NCI-H146 treated with DMSO at 0.1 percent for 48 hours (cell line): Measurements from ENCODE around the gene TMEM273.

ENCODE experiments used
- DNase-seq: peaks from one replicate; lab custom pipeline; 2025; ENCODE audit not compliant: unreplicated experiment; lab: John Stamatoyannopoulos, UW

Gene TMEM273

DNA sequence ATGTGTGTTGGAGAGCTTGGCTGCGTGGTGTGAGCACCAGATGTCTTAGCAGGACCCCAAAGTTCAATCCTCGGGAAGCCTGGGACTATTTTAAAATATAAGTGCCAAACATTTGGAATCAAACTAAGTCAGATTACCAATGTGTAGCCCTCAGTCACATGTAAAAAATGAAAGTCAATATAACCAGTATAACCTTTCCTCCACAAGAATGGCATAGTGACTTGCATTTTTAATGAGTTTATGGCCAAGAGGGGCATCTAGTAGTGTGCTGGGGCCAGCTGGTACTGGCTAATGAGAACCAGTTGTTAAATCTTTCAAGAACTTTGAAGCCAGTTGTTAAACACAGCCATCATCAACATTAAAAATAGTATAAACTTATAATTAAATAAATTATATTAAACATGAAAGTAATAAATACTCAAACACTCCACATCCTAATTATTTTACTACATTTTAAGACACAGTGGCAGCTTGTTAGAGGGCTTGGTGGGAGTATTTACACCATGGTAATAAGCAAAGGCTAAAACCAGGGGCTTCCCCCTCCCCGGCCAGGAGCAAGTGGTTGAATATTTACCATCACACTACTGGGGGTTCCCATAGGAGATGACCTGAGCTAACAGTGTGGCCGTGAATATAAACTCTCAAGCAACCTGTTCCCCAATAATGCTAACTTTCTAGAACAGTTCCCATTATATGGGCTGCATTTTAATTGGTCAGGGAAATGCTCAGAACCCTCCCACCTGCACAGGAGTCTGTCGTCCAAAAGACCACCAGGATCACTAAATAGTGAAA lies 46.5 kb downstream of the TMEM273 start:
- no peak for DNase-seq

DNA sequence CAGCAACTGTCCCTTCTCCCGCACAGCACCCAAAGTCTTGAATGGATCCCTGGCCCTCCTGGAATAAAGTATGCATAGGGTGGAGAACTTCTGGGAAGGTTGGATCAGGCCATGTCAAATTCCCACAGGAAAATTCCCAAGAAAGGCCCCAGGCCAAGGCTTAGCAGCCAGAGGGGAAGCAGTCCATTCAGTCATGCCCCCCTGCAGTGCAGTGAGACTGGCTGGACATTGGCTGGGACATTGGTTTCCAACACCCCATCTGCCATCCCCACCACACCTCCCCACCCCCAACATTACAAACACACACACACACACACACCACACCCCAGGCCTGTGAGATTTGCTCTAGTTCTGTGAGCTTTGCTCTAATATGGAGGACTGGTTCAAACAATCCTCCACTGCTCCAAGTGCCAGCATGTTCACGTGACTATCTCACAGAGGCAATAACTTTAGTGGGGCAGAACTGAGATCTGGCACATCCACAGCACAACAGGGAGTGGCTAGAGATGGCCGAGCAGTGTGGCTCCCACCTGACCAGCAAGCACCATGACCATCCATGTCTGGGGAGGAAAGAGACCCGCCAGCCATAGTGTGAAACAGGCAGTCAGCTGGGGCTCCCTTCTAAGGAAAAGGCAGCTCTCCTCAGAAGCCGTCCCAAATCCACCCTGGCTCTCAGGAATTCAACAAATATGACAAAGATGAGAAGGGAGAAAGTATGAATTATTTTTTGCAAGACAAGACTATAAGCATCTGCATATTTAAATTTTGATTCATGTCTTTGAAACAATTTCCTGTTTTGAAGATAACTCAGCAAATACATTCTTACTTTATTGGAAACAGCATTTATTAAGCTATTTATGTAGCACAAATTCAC lies 47.6 kb downstream of the TMEM273 start:
- DNase-seq: no peak

DNA sequence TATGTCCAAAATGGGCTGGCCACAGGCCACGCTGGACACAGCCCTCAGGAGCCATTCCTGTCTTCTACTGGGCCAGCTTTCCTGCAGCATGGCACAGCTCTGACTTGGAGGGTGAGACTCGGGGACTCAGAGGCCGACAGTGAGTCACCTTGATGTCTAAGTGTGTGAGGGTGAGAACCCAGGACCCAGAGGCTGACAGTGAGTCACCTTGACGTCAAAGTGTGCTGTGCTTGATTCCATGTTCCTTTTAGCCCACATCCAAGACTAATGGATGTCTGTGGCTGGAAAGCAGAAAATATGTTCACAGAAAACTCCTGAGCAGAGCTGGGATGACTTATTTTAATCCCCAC lies 48.4 kb downstream of the TMEM273 start:
- no peak for DNase-seq

DNA sequence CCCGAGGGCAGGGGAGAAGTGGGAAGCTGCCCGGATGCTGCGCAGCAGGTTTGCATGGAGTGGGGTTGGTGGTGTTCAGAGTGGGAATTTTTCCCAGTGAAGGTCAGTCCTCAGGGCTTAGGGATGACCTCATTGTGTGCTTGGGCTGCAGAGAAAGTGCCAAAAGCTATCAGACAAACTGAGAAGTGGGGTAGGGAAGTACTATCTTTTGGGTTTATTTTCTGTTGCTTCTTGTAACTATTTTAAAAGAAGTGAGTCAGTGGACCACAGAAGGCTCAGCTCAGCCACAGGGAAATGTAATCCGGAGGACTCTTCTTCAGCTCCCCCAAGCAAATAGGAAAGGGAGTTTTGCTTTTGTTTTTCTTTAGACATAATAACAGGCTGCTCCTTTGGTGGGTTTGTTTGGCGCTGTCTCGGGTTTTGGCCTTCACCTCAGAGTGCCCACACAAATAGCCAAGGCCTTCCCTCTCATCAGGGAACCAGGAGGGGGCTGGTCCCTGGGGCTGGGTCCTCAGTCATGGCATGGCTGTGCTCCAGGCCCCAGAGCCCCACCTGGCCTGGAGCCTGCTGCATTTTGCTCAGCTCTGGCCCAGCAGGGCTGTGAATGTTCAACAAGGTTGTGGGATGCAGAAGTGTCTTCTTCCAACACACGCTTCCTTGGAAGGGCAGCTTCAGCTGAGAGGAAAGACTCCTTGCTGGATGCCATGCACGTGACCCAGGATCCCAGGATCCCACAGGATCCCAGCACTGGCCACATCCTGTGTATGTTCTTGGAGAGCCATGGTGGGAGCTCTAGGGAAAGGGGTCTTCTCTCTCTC lies 49.0 kb downstream of the TMEM273 start:
- DNase-seq: no peak

DNA sequence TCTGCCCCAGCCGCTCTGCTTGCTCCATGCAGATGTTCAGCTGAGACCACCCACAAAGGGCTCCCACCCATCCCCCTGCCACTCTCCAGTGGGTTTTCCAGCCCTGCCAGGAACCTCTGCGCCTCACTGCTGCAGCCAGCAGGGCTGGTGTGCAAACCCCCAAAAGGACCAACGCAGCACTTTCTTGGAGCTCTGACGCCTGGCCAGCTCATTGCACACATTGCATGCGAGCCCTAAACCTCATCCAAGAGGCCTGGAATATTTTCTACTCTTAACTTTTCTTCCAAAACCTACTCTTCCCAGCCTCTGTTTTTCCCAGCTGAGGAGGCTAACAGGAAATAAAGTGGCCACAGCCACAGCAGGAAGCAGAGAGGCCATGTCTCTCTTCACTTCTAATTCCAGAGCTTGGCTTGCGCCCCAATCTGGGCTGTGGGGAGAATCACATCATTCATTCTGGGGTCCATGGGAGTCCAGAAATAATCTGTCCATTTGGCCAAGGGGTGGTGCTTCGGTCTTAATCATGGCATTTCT lies 49.8 kb downstream of the TMEM273 start:
- no peak for DNase-seq

DNA sequence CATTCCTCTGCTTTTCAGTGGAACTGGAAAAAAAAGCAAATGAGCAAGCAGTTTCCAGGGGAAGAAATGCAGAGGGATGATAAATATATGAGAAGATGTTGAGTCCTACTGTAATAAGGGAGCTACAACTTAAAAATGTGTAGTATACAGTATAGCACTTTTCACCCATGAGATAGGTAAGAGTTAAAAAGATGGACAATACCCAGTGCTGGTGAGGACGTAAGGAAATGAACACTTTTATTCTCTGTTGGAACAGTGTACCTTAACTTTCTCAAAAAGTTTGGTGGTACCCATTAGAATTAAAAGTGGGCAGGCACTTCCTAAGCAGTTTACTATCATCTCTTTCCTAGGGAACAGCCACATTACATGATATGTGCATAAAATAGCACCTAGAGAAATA lies 51.7 kb downstream of the TMEM273 start:
- no peak for DNase-seq

DNA sequence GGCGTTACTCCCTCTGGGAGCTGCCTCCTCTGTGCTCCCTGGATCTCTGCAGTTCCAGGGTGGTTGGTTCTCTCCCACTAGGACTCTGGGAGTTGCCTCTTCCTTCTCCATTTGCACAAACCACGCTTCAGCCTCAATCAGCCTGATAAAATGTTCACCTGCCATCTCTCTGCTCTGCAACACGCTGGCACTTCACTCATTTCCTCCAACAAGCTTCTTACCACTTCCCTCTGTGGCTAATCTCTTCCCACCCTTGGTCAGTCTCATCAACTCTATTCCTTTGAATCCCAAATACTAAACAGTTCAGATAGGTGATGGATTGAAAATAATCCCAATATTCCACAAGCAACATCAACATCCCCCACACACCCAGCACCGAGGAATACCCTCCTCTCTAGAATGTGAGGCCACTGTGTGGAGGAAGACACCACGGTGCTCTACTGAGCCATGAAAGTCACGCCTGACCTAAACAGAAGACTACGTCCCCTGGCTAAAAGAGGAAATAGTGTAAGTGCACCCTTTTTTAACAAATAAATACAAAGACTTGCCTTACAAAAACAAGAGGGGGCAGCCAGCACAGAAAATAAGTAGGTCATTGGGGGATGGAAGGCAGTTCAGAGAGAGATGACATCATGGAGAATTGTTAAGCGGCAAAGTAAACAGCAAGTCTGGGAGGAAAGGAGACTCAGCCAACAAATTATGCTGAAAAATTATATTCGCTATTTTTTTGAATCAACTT lies 52.4 kb downstream of the TMEM273 start:
- no peak for DNase-seq

DNA sequence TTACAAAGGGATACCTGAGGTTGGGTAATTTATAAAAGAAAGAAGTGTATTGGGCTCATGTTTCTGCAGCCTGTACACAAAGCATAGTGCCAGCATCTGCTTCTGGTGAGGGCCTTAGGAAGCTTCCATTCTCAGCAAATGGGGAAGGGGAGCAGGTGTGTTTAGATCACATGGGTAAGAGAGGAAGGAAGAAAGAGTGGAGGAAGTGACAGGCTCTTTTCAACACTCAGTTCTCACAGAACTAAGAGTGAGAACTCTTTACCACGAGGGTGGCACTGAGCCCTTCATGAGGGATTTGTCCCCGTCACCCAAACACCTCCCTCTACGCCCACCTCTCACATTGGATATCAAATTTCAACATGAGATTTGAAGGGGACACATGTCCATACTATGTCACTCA lies 53.9 kb downstream of the TMEM273 start:
- no peak for DNase-seq

DNA sequence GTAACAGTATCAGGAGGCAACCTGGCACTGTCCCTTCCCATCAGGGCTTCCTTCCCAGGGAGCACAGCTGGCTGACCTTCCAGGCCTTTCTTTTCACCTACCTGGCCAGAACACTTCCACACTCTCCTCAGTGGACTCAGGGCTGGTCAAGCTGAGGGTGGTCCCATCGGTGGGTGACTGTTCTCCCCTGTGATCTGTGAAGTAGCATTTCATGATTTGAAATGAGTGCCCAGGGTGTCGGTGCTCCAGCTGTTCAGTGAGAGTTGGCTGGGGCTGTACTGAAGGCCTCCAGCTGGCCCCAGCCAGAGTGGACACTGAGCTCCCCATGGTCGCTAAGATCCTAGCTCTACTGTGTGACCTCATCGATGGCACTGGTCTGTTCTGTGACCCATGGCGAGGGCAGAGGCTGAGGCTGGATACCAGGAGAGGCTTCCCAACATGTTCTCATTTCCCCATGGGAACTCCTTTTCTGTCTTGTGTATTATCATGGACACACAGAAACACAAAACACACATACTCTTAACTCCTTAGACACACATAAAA lies 54.4 kb downstream of the TMEM273 start, which contains the start of gene FAM170B:
TSS of gene FAM170B (minus strand) at position 316 of the 543 bp plus-strand sequence. CDS start at position 213, 103 bp downstream.
- DNase-seq: no peak

DNA sequence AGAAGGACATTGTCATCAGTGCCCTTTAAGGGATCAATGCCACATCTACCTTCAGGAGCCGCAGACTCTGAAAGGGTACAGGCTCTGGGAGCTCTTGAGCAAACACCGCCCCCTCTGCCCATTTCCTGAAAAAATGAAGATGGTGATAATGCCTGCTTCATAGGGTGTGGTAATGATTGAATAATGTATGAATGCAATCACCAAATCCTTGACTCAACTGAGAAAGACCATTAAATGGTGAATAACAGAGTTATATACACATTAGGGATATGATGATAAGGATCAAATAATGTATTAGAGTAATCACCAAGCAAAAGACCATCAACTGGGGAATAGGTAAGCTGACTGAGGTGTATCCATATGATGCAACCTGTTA lies 55.8 kb downstream of the TMEM273 start:
- DNase-seq: no peak

DNA sequence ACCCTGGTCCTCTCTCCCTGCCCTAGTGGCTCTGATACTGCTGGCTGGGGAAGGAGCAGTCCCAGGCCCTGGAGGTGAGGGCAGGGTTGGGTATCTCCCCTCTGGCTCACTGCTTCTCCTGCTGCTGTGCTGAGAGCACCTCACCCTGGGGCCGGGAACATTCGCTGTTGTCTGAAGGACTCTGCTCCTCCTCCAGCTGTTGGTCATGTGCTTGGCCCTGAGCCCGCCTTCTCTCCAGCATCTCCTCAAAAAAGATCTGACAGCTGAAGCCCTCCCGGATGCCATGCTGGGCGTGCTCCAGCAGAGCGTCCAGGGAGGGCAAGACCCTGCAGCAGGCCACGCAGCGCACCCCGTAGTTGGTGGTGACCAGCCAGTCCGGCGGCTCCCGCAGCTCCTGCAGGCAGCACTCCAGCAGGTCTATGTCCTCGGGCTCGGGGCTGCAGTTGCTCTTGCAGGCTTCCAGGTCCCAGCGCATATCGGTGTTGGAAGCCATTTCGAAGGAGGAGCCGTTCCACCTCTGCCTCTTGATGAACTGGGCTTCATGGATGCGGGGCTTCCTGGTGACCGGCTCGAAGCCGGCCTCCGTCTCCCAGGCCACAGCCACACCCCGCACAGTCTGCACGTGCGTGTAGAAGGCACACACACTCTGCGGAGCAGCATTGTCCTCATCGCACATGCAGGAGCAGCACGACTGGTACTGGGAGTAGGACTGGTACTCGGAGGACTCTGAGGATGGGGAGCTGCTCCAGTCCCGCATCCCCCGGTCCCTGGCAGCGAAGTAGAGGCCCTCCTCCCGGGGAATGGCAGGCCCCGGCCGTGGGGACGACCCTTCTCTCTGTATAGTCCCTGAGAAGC lies 56.5 kb downstream of the TMEM273 start:
- no peak for DNase-seq

DNA sequence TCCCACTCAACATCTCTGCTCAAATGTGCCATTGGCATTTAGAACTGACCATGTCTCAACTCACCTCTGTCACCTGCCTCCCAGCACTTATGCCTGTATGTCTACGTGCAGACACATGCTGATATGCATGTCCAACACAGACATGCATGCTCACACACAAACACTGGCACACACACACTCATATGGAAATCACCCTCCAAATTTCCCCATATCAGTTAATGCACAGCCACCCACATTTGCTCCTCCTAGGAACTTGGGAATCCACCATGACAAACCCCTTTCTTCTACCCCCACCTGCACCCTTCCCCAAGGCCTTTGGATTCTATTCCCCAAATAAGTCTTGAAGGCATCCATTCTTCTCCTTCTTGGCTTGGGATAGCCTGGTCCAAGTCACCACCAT lies 58.8 kb downstream of the TMEM273 start:
- no peak for DNase-seq

DNA sequence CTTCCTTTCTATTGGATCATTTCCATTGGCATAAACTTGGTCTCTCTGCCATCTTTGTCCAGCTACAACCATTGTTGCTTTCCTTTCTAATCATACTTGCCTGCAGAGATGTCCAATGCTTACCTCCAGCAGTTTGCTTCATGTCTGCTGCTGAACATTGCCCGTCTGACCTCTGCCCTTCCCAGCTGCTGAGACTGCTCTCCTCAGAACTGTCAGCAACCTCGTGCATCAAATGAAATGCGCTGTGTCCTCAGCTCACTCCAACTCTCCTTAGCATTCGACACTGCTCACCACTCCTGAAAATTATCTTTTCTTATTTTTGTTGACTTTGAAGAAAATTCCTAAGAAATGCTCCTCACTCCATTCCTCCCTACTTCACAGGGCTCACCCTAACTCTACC lies 59.3 kb downstream of the TMEM273 start:
- no peak for DNase-seq

DNA sequence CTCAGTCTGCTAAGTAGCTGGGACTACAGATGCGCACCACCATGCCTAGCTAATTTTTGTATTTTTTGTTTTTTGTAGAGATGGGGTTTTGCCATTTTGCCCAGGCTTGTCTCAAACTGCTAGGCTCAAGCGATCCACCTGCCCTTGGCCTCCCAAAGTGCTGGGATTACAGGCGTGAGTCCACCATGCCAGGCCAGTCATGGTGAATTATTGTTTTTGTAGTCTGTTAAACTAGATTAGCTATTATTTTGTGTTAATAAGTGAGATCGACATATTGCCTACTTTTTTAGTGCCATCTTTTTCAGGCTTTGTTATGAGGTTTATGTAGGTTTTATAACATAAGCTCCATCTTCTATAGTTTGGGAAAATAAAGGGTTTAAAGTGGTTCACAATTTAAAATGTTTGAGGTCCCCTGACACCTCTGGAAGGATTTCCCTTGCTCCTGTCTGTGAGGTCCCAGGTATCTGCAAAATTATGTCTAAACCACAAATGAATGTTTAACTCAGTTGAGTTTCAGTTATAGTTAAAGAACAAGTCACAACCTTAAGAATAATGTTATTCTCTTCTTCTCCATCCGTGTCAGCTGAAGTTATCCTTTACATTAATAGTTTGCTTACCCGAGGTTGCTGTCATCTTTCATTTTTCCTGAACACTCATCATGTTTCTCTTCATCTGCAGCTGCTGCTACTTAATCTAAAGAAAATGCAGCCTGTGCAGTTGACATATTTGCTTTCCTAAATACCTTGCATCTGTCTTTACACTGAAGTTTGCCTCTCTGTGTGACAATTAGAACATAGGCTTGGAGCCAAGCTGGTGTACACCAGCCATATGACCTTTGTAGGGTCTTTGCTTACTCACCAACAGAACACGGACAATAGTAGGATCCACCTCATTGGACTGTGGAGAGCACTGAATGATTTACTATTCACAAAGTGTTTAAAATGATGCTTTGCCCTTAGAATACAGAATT lies 63.9 kb downstream of the TMEM273 start:
- DNase-seq: peak; percentile 71

DNA sequence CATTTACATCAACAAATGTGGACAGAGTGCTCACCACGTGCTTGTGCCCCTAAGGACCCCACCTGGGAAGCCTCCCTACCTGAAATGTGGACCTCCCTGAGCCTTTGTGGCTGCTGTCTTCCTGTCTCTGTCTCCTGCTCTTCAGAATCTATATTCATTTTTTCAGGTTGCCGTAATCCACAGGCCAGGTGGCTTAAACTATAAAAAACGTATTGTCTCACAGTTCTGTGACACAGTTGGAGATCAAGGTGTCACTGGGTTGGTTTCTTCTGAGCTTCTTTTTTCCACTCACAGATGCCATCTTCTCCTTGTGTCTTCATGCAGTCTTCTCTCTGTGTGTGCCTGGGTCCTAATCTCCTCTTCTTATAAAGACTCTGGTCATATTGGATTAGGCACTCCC lies 67.3 kb downstream of the TMEM273 start:
- DNase-seq: no peak

DNA sequence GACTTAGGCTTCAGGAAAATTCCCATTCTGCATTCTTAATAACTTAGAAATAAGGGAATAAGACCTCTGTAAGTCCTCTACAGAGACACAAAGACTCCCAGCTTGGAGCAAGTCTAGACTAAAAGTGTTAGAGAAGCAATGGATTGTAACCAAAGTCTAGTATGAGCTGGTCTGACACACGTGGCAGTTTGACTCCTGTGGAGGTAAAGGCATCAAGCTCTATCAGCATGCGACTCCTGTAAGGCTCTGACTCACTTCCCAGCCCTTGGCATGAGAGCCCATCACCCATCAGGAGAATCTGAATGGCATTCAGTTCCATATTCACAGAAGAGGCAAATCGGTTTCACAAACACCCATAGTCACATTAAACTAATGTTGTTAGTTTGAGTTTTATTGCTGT lies 68.4 kb downstream of the TMEM273 start:
- no peak for DNase-seq

DNA sequence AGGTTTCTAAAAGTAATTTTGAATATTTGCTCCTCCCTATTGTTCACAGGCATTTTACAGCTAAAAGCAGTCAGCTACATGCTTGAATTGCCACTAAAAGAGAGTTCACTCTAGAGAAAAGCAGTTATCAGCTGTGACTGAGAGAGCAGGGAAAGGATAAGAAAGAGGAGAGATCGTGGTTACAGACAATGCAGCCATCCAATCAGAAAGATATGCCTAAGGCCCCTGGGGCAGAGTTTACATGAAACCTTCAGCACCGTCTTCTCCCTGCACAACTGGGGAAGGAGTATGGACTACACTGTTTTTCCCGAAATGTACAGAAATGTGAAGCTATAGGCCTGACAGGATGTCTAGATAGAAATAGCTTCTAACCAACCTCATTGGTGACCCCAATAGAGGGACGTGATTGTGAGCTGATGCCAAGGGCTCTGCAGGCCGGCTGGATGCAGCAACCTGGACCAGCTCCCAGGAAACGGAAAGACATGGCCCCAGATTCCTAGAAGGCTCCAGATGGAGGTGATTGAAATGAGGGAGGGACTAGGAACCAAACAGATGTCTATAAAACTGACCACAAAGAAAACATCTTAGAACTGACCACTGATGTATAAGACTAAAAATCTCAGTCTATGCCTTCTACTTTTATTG lies 69.6 kb downstream of the TMEM273 start:
- no peak for DNase-seq
